Measurements from ENCODE around the gene GRIP1.
A peak's percentile ranks its signal among the peaks of the same experiment; 100 is the strongest.

Gene GRIP1, protein sequence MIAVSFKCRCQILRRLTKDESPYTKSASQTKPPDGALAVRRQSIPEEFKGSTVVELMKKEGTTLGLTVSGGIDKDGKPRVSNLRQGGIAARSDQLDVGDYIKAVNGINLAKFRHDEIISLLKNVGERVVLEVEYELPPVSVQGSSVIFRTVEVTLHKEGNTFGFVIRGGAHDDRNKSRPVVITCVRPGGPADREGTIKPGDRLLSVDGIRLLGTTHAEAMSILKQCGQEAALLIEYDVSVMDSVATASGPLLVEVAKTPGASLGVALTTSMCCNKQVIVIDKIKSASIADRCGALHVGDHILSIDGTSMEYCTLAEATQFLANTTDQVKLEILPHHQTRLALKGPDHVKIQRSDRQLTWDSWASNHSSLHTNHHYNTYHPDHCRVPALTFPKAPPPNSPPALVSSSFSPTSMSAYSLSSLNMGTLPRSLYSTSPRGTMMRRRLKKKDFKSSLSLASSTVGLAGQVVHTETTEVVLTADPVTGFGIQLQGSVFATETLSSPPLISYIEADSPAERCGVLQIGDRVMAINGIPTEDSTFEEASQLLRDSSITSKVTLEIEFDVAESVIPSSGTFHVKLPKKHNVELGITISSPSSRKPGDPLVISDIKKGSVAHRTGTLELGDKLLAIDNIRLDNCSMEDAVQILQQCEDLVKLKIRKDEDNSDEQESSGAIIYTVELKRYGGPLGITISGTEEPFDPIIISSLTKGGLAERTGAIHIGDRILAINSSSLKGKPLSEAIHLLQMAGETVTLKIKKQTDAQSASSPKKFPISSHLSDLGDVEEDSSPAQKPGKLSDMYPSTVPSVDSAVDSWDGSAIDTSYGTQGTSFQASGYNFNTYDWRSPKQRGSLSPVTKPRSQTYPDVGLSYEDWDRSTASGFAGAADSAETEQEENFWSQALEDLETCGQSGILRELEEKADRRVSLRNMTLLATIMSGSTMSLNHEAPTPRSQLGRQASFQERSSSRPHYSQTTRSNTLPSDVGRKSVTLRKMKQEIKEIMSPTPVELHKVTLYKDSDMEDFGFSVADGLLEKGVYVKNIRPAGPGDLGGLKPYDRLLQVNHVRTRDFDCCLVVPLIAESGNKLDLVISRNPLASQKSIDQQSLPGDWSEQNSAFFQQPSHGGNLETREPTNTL

GRCh38 chr12:66678338-66679275 is at the start of gene GRIP1:
Gene GRIP1 (minus strand): TSS chr12:66679076. CDS start chr12:66678904, 172 bp downstream.
- DNase-seq: no peak

GRCh38 chr12:66726556-66726955 is 47.7 kb upstream of the GRIP1 start:
- no peak for DNase-seq

DNA sequence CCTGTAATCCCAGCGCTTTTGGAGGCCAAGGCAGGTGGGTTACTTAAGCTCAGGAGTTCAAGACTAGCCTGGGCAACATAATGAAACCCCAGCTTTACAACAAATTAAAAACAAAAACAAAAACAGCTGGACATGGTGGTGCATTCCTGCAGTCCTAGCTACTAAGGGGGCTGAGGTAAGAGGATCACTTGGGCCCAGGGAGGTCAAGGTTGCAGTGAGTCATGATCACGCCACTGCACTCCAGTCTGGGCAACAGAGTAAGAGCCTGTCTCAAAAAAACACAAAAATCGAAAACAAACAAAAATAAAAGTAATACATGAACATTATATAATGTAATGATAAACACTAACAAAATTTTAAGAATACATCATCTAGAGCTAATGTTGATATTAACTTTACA is 46.2 kb upstream of the GRIP1 start:
- DNase-seq: no peak

DNA sequence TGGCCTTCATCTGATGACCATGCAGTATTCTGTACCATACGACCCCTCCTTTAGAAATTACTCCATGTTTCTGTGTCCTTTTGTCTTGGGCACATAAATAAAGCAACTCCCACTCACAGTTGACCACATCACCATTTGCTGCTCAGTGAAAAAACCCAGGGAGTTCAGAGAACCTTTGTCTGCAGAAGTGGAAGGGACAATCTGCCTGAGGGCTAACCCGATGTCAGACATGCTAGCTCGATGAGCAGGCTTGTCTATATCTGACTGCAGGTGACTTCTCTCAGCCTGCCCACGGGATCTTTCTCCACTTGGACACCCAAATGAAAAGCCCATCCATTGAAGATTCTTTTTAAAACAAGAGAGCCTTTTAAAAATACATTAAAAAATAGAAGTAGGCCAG is 45.7 kb upstream of the GRIP1 start:
- DNase-seq: no peak

- no peak for DNase-seq
These were observed 45.1 kb upstream of the GRIP1 start for GRCh38 chr12:66724026-66724425.

GRCh38 chr12:66719862-66720261 is 41.0 kb upstream of the GRIP1 start:
- no peak for DNase-seq

- no peak for DNase-seq
These were observed 38.3 kb upstream of the GRIP1 start for GRCh38 chr12:66717036-66717673.

- DNase-seq: peak; percentile 23
These were observed 37.6 kb upstream of the GRIP1 start for GRCh38 chr12:66716522-66716921.

DNA sequence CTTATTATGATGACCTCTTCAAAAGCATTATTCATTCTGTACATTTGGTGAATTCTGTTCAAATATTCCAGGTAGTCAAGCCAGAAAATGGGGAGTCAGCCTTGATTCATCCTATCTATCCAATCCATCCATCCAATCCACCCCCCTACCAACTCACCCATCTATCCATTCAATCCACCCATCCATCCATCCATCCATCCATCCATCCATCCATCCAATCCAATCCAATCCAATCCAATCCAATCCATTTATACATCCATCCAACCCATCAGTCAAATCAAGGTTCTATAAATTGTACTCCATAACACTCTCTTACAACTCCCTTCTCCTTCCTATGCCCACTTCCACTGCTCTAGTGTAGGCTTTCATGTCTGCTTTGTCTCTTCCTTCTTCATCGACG is 35.8 kb upstream of the GRIP1 start:
- no peak for DNase-seq

DNA sequence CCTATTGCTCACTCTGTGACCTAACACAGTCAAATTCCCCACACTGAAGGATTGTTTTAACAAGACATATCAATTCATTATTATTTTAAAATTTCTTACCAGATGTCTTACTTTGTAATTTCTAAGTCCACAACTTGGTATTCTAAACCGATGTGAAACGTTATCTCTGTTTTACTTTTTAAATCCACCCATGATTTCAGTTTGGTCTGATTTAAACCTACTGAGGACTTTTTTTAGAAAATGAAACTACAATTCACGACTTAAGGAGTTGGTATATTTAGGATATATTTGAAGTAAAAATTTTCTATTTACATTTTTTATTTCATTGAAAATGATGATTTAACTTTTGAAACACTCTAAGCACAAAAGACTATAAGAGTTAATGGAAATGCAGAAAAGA is 35.1 kb upstream of the GRIP1 start:
- no peak for DNase-seq

DNA sequence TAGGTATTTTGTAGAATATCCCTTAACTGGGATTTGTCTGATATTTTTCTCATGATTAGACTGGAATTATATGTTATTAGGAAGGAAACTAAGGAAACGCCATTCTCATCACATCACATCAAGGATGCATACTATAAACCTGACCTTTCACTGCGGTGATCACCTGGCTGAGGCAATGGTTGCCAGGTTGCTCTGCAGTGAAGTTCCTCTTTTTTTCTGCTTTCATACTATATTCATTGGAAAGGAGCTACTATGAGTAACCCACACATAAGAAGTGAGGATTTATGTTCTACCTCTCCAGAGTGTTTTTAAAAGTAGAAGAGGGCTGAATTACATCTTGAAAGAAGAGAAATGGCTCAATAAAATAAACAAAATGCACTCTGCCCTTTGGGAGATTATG is 31.0 kb upstream of the GRIP1 start:
- no peak for DNase-seq

- no peak for DNase-seq
These were observed 30.5 kb upstream of the GRIP1 start for GRCh38 chr12:66709457-66709773.

GRCh38 chr12:66708704-66709456 is 30.0 kb upstream of the GRIP1 start:
- peak; percentile 22 for DNase-seq

DNA sequence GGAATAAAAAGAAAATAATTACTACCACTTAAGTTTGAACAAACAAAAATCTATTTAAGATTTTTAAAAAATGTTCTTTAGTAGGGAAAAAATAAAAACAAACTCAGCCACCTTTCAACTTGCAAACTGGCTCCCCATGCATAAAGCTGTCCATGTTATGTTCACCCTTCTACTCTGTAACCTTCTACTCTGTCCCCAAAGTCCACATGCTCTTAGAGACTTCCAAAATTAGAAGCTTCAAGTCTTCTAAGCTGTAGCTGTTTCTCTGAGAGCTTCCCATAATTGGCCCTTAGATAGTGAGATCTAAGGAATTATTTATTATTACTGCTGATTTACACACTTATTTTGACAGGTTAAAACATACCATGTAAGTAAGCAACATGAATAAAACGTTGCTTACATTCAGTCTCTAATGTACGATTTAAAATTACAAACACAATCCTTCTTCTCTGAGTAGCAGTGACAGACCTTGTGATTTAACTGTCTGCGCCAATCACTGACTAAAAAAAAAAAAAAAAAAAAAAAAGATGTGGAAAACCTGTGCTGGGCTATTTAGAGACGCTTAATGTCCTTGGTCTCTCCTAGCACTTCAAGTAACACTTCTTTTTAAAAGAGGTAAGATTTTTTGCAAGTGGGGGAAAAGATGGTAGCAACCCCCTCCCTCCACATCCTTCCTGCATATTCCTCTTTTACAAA is 28.3 kb upstream of the GRIP1 start:
- DNase-seq: no peak

DNA sequence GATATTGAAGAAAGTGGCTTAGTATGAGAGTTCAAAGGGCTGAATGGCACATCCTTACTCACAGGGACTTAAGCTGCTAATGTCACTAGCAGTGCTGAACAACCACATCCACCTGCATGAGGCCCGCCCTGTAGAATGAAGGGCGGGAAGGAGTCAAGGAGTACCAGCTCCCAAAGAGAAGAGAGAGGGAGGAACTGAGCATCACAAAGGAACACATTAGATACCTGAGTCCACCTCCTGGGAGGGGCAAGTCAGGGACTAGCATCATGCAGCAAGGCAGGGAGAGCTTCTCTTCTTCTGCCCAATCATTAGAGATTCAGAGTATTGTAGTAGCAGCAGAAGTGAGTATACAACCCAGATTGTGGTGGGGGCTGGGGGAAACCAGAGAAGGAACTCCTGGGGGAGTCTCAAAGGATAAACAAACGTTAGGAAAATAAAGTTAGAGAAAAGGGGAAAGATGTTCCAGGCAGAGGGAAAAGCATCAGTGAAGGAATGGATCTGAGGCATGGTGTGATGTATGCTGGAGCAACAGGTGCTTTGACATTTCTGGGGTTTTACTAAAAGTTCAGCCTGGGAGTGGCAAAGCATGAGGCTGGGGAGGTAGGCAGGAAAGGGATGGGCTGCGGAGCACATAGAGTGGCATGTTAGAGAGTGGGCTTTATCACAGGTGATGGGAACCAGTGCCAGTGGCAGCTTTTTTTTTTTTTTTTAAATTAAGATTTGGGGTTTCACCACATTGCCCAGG is 21.0 kb upstream of the GRIP1 start:
- DNase-seq: no peak

GRCh38 chr12:66698558-66698957 is 19.7 kb upstream of the GRIP1 start:
- no peak for DNase-seq

GRCh38 chr12:66697404-66697803 is 18.5 kb upstream of the GRIP1 start:
- no peak for DNase-seq

DNA sequence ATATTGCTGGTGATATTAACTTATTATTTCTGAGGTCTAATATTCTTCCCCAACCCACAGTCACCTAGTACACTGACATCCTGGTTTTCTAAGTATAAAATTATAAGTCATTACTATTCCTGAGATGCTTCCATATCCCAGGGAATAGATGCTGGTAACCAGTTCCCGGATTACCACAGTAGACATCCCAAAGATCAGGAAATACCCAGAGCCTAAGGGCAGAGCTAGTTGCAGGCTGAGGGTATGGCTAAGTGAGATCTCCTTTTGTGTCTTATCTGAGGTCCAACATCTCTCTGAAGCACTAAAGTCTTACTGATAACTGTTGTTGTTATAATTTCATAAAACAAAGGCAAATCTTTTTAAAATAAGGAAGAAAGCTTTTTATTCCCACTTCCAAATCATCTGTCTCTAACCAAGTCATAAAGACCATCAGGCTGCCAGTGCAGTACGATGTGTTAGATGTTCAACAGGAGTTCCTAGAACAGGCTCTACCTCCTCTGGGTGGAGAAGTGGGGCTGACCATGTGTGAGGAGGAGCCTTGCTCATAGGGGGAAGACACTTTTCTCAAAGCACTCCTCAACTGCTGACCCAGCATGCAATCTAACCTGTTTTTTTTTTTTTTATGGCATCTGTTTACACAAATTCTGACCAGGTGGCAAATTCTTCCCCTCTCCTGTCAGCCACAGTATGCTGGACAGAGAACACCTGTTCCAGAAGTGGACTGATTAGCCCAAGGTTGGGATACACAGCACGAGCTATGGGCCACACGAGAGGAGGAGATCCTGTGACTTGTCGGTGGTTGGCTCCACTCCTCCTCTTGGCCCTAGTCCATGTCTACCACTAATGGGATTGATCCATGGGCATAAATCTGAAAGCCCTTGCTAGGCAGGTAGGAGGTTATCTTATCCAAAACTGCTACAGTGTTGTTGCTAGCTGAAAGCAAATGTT is 16.1 kb upstream of the GRIP1 start:
- DNase-seq: no peak
